AG04450 (cell line): ENCODE data around the gene BMP8A. TPM values are rescaled to one million over a fixed set of nuclear protein-coding genes. Genes with fewer than 3 reads are reported as not detected.
"Not testable (repeated sequence)": the region's sequence is repeated elsewhere in the genome, so short reads cannot be mapped to it uniquely, and the experiment has no call there.

Experiments
- CTCF ChIA-PET: fragments of 300-600, 350-600 bp; formaldehyde crosslinking; extraction: SDS; loops from one replicate; lab custom pipeline; 2022; ENCODE audit warnings: antibody characterized with exemption, inconsistent platforms; lab: Charles Lee
- POLR2A ChIA-PET: fragments of 350-600 bp; formaldehyde crosslinking; extraction: SDS; loops from one replicate; lab custom pipeline; 2021; ENCODE audit warnings: antibody characterized with exemption, inconsistent platforms; lab: Yijun Ruan, JAX
- DNase-seq: peaks from one replicate; pipeline ENCODE4 v3.0.0-alpha.2; 2011; ENCODE audit warnings: low read depth, low spot score
- H3K27ac ChIP-seq: one replicate; pipeline ENCODE4 v1.5.1; 2012; ENCODE audit warnings: low read depth, low read length, control low read depth
- H3K27me3 ChIP-seq: one replicate; pipeline ENCODE4 v1.6.0; 2012; ENCODE audit warnings: low read length; ENCODE audit not compliant: control insufficient read depth, insufficient read depth
- H3K4me3 ChIP-seq: 2 replicates; pipeline ENCODE4 v1.5.1; 2011; ENCODE audit warnings: mild to moderate bottlenecking, low read depth, low read length, control low read depth
- H3K9me3 ChIP-seq: 2 replicates; pipeline ENCODE4 v1.5.1; 2012; ENCODE audit warnings: low read length; ENCODE audit not compliant: control insufficient read depth, insufficient read depth
- polyA plus RNA-seq: library from polyadenylated mRNA; depleted of rRNA; stranded (reverse); fragments of >200 nt; gene quantifications from 2 replicates; pipeline ENCODE4 v1.2.3, GENCODE V29; 2011
- TF ChIP-seq, protein P1 (sequence below): IDR thresholded peaks from 2 replicates; pipeline ENCODE4 v1.5.1; 2011; ENCODE audit warnings: low read depth, low read length, control low read depth, inconsistent platforms

The BMP8A gene
- polyA plus RNA-seq, 1 experiment: not detected

DNA sequence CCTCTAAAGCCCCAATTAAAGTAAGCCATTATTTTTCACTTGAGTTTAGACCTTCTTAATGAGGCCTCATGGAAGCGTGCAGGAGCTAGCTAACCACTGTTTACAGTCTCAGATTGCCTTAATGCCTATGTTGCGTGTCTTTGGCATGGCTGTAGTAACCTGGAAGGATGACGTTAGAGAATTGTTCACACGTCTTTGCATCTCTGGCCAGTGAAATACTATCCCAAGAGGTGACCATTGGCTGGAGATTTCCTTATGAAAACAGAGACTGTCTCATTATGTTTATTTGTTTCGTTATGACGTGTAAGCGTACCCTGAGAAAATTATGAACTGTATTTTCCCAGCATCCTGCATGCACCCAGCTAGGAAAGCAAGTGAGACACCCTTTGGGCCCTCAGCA, 18.6 kb upstream of the BMP8A start:
- Histone ChIP-seq H3K27me3 (no peaks in the 10 kb centered on the region), H3K9me3 (no peaks in the 10 kb centered on the region), H3K27ac (no peak overlapping the region), H3K4me3 (no peak overlapping the region)
- POLR2A ChIA-PET: no interaction called here
- no peak for DNase-seq
- TF ChIP-seq, protein P1, sequence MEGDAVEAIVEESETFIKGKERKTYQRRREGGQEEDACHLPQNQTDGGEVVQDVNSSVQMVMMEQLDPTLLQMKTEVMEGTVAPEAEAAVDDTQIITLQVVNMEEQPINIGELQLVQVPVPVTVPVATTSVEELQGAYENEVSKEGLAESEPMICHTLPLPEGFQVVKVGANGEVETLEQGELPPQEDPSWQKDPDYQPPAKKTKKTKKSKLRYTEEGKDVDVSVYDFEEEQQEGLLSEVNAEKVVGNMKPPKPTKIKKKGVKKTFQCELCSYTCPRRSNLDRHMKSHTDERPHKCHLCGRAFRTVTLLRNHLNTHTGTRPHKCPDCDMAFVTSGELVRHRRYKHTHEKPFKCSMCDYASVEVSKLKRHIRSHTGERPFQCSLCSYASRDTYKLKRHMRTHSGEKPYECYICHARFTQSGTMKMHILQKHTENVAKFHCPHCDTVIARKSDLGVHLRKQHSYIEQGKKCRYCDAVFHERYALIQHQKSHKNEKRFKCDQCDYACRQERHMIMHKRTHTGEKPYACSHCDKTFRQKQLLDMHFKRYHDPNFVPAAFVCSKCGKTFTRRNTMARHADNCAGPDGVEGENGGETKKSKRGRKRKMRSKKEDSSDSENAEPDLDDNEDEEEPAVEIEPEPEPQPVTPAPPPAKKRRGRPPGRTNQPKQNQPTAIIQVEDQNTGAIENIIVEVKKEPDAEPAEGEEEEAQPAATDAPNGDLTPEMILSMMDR: no peak
- CTCF ChIA-PET: interaction anchor here (0.9 to 1.7 kb wide), 3 partner anchors 26 to 374 kb away, joined by 3 read pairs; no protein-coding TSS in a partner anchor

GRCh38 chr1:39473324-39473723, 18.1 kb upstream of the BMP8A start:
- ChIA-PET CTCF (interaction anchor here (0.9 to 1.0 kb wide), 2 partner anchors 65 to 375 kb away, joined by 3 read pairs; no protein-coding TSS in a partner anchor), POLR2A (no interaction called here)
- TF ChIP-seq, protein P1: no peak
- Histone ChIP-seq H3K9me3 (no peaks in the 10 kb centered on the region), H3K27ac (no peak overlapping the region), H3K4me3 (no peak overlapping the region), H3K27me3 (no peaks in the 10 kb centered on the region)
- DNase-seq: no peak

- no peak overlapping the region for H3K27ac ChIP-seq
- ChIA-PET CTCF (interaction anchor here (0.6 to 0.7 kb wide), 2 partner anchors 58 to 68 kb away, joined by 3 to 6 read pairs; no protein-coding TSS in a partner anchor), POLR2A (no interaction called here)
- no peak overlapping the region for H3K4me3 ChIP-seq
- H3K9me3 ChIP-seq: no peaks in the 10 kb centered on the region
- no peaks in the 10 kb centered on the region for H3K27me3 ChIP-seq
- DNase-seq: no peak
- TF ChIP-seq, protein P1: no peak
These were observed 16.6 kb upstream of the BMP8A start for GRCh38 chr1:39474810-39475209.

DNA sequence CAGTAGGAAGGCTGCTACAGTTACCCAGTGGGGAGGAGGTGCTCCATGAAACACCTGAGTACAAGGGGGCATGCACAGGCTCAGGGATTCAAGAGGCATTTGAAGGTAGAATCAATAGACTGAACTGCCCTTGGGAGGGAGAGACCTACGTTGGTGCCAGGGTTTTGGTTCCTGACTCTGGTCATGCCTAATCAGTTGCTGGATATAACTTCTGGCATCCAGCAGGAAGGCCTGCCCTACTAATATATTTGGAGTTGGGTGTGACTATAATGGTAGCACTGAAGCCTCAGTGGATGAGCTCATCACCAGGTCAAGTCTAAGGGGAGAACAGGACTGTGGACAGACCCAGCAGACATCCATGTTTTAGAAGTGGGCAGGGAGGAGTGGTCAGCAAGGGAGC, 15.9 kb upstream of the BMP8A start:
- H3K27me3 ChIP-seq, DNase-seq, POLR2A ChIA-PET, H3K27ac ChIP-seq, H3K4me3 ChIP-seq, H3K9me3 ChIP-seq: not testable (repeated sequence)
- CTCF ChIA-PET: interaction anchor here (1.0 kb wide), 1 partner anchor 377 kb away, joined by 3 read pairs; no protein-coding TSS in a partner anchor

GRCh38 chr1:39478126-39478915, 13.1 kb upstream of the BMP8A start:
- Histone ChIP-seq H3K27ac (no peak overlapping the region), H3K9me3 (no peaks in the 10 kb centered on the region), H3K4me3 (no peak overlapping the region), H3K27me3 (no peaks in the 10 kb centered on the region)
- CTCF ChIA-PET: interaction anchor here (0.6 kb wide), 1 partner anchor 61 kb away, joined by 3 read pairs; no protein-coding TSS in a partner anchor
- POLR2A ChIA-PET: no interaction called here
- DNase-seq: no peak
- TF ChIP-seq, protein P1: no peak
